ENCODE data around the gene SORCS2. TPM values are rescaled to one million over a fixed set of nuclear protein-coding genes. Genes with fewer than 3 reads are reported as not detected.

Gene SORCS2
- total RNA-seq, 1 experiment from 2014 or later, result 0.15 TPM

DNA sequence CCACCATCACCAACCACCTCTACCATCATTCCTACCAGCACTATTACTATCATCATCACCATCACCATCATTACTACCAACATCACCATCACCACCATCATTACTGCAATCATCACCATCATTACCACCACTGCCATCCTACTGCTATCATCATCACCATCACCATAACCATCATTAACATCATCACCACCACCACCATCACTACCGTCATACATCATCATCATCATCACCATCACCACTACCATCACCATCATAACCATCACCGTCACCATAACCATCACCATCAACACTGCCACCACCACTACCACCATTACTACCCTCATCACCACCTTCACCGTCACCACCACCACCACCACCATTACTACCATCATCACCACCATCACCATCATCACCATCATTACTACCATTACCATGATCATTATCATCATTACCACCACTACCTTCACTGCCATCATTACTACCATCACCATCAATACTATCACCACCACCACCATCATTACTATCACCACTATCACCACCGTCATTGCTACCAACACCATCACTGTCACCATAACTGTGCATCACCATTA lies 170.6 kb downstream of the SORCS2 start:
- POLR2A ChIA-PET, result no interaction called here
- no peak overlapping the region for H3K27ac ChIP-seq (ENCODE audit: low read length)
- ATAC-seq (no peak), DNase-seq (ENCODE audit: low read depth, low spot score) (no peak)
- TF ChIP-seq TCF7L2 (IDR thresholded peaks at IDR 0.05; ENCODE audit: low read depth, low read length), result no peak
- H3K4me1 ChIP-seq (ENCODE audit: control insufficient read depth, insufficient read depth, low read length), result no peaks in the 10 kb centered on the region
- intact Hi-C loops (cut with micrococcal nuclease; ENCODE audit: unreplicated experiment), result no loop called here
- no peaks in the 10 kb centered on the region for H3K9me3 ChIP-seq (ENCODE audit: control insufficient read depth, insufficient read depth, low read depth, low read length)
- CTCF ChIA-PET, result no interaction called here
- no peaks in the 10 kb centered on the region for H3K27me3 ChIP-seq (ENCODE audit: control insufficient read depth, insufficient read depth, low read length)
- no peaks in the 10 kb centered on the region for H3K36me3 ChIP-seq (ENCODE audit: control insufficient read depth, insufficient read depth, low read length)
- H3K4me3 ChIP-seq (ENCODE audit: low read depth in 2 of 2, low read length in 2 of 2), result no peak overlapping the region
- BruUV-seq (replicated peaks), result no TSS peak
- in situ Hi-C loops (cut with HindIII; ENCODE audit: low pct_unique_long_range_greater_than_20kb, low sequenced_read_pairs), result no loop called here

GRCh38 chr4:7364979-7365378 lies 172.6 kb downstream of the SORCS2 start:
- H3K4me3 ChIP-seq (ENCODE audit: low read depth in 2 of 2, low read length in 2 of 2), result no peak overlapping the region
- ChIA-PET POLR2A (interaction anchor here (0.6 kb wide), 1 partner anchor 227 kb away, joined by 3 read pairs; no protein-coding TSS in a partner anchor), CTCF (no interaction called here)
- no peak overlapping the region for H3K27ac ChIP-seq (ENCODE audit: low read length)
- TF ChIP-seq REST (IDR thresholded peaks at IDR 0.05; ENCODE audit: insufficient read depth in 1 of 2, low read depth in 2 of 2, low read length in 1 of 2) (no peak), TCF7L2 (IDR thresholded peaks at IDR 0.05; ENCODE audit: low read depth, low read length) (no peak), CTCF (IDR thresholded peaks at IDR 0.05) (no peak)
- no peaks in the 10 kb centered on the region for H3K4me1 ChIP-seq (ENCODE audit: control insufficient read depth, insufficient read depth, low read length)
- intact Hi-C loops (cut with micrococcal nuclease; ENCODE audit: unreplicated experiment) (no loop called here), in situ Hi-C loops (cut with HindIII; ENCODE audit: low pct_unique_long_range_greater_than_20kb, low sequenced_read_pairs) (no loop called here)
- no peaks in the 10 kb centered on the region for H3K27me3 ChIP-seq (ENCODE audit: control insufficient read depth, insufficient read depth, low read length)
- ATAC-seq (no peak), DNase-seq (ENCODE audit: low read depth, low spot score) (no peak)
- no TSS peak for BruUV-seq (replicated peaks)
- H3K9me3 ChIP-seq (ENCODE audit: control insufficient read depth, insufficient read depth, low read depth, low read length), result no peaks in the 10 kb centered on the region
- H3K36me3 ChIP-seq (ENCODE audit: control insufficient read depth, insufficient read depth, low read length), result no peaks in the 10 kb centered on the region

DNA sequence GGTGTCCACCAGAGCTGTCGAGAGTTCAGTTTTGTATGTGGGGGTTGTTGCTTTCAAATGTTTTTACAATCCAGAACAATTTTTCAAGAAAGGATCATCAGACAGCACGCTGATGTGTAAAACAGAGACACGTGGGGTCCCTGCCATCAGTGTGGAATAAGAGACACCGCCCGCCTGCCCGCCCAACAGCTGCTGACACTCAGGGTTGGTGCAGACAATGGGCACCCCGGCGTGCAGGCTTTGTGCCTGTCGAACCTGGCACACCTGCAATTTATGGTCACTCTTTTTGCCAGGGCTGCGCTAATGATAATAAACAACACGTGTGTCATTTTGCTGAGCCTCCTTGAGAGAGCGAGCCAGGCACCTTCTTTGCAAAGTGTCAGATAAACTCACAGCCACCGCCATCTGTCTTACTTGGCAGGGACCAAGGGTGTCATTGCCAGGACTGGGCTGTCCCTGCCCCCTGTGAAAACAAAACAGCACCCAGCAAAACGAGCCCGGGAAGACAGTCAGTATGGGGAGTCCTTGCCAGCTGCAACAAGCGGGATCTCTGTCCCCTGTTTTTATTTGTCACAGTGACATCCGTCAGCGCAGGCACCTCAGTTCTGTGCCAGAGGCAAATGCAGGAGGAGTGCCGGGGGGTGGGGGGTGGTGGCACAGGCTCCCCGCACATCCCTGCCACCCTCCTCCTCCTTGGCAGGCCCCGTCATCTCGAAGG lies 173.3 kb downstream of the SORCS2 start:
- no peak for ATAC-seq
- no peak for TF ChIP-seq SIN3A (IDR thresholded peaks at IDR 0.05; ENCODE audit: borderline replicate concordance, insufficient read depth, low read depth, low read length)
- TF ChIP-seq TCF7L2 (IDR thresholded peaks at IDR 0.05; ENCODE audit: low read depth, low read length), result no peak
- no peak for TF ChIP-seq REST (IDR thresholded peaks at IDR 0.05; ENCODE audit: insufficient read depth in 1 of 2, low read depth in 2 of 2, low read length in 1 of 2)
- no peak for TF ChIP-seq POLR2AphosphoS5 (IDR thresholded peaks at IDR 0.05; ENCODE audit: low read depth, low read length)
- TF ChIP-seq CTCF (IDR thresholded peaks at IDR 0.05), result no peak
- Histone ChIP-seq H3K27ac (ENCODE audit: low read length) (no peak overlapping the region), H3K4me1 (ENCODE audit: control insufficient read depth, insufficient read depth, low read length) (no peaks in the 10 kb centered on the region), H3K4me3 (ENCODE audit: low read depth in 2 of 2, low read length in 2 of 2) (no peak overlapping the region), H3K27me3 (ENCODE audit: control insufficient read depth, insufficient read depth, low read length) (no peaks in the 10 kb centered on the region), H3K36me3 (ENCODE audit: control insufficient read depth, insufficient read depth, low read length) (no peaks in the 10 kb centered on the region), H3K9me3 (ENCODE audit: control insufficient read depth, insufficient read depth, low read depth, low read length) (no peaks in the 10 kb centered on the region)
- DNase-seq (ENCODE audit: low read depth, low spot score), result no peak
- BruUV-seq (replicated peaks), result no TSS peak
- in situ Hi-C loops (cut with HindIII; ENCODE audit: low pct_unique_long_range_greater_than_20kb, low sequenced_read_pairs) (no loop called here), intact Hi-C loops (cut with micrococcal nuclease; ENCODE audit: unreplicated experiment) (no loop called here)
- CTCF ChIA-PET, result interaction anchor here (0.5 to 1.9 kb wide), 2 partner anchors 30 to 213 kb away, joined by 4 to 6 read pairs; no protein-coding TSS in a partner anchor
- POLR2A ChIA-PET, result no interaction called here

Measured in Panc1 (cell line).